T-helper 1 cell treated with Interleukin-12 subunit alpha and Interleukin-12 subunit beta and Interleukin-4 antibody, amounts not matched to agents 30 μg/mL and 1 μg/mL, for 36 hours (primary cell): ENCODE data around the gene ZNF431.

ENCODE experiments used
- H3K27ac Mint-ChIP-seq: one replicate; pipeline ENCODE4 v1.8.0; 2021; ENCODE audit warnings: mild to moderate bottlenecking, mixed read lengths
- H3K27me3 Mint-ChIP-seq: one replicate; pipeline ENCODE4 v1.8.0; 2021; ENCODE audit warnings: low read depth, mixed read lengths
- H3K36me3 Mint-ChIP-seq: one replicate; pipeline ENCODE4 v1.8.0; 2021; ENCODE audit warnings: low read depth, mixed read lengths
- H3K4me1 Mint-ChIP-seq: one replicate; pipeline ENCODE4 v1.8.0; 2021; ENCODE audit warnings: low read depth, mixed read lengths
- H3K4me3 Mint-ChIP-seq: one replicate; pipeline ENCODE4 v1.8.0; 2021; ENCODE audit warnings: mild to moderate bottlenecking, moderate library complexity, mixed read lengths
- H3K9me3 Mint-ChIP-seq: one replicate; pipeline ENCODE4 v1.8.0; 2021; ENCODE audit warnings: mixed read lengths

Gene ZNF431

DNA sequence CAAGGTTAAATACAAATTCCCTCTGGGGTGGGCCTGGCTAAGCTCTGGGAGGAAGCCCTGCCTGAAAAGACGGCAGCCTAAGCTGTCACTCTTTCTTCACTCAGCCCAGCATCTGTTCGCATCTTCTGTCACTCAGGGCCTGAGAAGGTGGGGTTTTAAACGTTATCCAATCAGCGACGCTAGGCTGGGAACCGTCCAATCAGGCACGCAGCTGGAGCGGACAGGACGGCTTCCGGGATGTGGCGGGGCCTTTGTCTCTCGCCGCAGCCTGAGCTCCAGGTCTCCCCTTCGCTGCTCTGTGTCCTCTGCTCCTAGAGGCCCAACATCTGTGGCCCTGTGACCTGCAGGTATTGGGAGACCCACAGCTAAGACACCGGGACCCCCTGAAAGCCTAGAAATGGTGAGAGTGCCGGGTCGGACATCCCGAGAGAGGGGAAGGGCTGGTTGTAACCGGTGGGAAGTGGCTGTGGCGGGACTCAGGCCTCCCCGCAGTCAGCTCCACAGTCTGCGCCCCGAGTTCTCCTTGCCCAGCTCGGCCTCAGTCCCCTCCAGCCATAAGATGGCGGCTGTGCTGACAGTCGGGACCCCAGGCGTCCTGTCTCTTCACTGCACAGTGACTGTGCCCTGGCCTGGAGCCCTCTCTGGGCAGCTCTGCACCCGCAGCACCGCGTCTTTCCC is at the start of gene ZNF431:
ZNF431 (plus strand) TSS at position 254 of the 678 bp plus-strand sequence; CDS start at position 398, 144 bp downstream.
- H3K27me3 Mint-ChIP-seq, result no peaks in the 10 kb centered on the region
- H3K27ac Mint-ChIP-seq, result peak within 1 kb of the TSS; percentile 92

DNA sequence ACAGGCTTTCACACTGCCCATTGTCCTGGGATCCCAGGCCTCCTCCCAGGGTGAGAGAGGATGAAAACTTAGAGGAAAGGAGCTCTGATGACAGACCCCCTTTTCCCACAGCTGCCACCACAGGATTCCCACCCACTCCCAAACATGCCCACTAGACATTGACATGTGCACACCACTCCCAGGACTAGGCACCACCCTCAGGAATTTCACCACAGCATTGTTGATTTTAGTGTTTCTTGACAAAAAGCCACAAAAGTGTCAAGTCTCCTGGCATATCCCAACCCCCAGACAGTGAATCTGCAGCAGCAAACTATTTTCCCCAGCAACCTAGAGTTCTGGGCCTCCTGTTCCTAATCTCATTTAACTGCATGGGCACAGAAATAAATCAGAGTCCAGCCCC is 49.7 kb upstream of the ZNF431 start:
- Mint-ChIP-seq H3K36me3 (peaks cover 43% of the 10 kb centered on the region), H3K4me1 (no peaks in the 10 kb centered on the region), H3K4me3 (no peak overlapping the region), H3K9me3 (peaks cover 10% of the 10 kb centered on the region), H3K27ac (no peak overlapping the region), H3K27me3 (no peaks in the 10 kb centered on the region)

More for the DNA sequence above, at the start of gene ZNF431:
- Mint-ChIP-seq H3K4me1 (peaks cover 20% of the 10 kb centered on the region), H3K36me3 (peaks cover 48% of the 10 kb centered on the region), H3K4me3 (peak within 1 kb of the TSS; percentile 94), H3K9me3 (peaks cover 16% of the 10 kb centered on the region)

DNA sequence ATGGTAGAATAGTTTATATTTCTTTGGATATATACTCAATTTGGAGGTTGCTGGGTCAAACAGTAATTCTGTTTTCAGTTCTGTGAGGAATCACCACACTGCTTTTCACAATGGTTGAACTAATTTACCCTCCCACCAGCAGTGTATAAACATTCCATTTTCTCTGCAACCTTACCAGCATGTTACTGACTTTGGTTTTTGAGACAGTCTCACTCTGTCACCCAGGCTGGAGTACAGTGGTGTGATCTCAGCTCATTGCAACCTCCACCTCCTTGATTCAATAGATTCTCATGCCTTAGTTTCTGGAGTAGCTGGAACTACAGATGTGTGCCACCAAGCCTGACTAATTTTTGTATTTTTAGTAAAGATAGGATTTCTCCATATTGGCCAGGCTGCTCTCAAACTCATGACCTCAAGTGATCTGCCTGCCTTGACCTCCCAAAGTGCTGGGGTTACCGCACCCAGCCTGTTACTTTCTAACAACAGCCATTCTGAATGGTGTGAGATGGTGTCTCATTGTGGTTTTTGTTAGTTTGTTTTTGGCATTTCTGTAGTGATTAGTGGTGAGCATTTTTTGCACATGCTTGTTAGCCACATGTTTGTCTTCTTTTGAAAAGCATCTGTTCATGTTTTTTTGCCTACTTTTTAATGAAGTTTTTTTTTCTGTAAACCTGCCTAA is 47.4 kb upstream of the ZNF431 start:
- no peak overlapping the region for H3K4me3 Mint-ChIP-seq
- no peak overlapping the region for H3K27ac Mint-ChIP-seq
- H3K4me1 Mint-ChIP-seq, result no peaks in the 10 kb centered on the region
- peaks cover 14% of the 10 kb centered on the region for H3K9me3 Mint-ChIP-seq
- no peaks in the 10 kb centered on the region for H3K27me3 Mint-ChIP-seq
- peaks cover 47% of the 10 kb centered on the region for H3K36me3 Mint-ChIP-seq

DNA sequence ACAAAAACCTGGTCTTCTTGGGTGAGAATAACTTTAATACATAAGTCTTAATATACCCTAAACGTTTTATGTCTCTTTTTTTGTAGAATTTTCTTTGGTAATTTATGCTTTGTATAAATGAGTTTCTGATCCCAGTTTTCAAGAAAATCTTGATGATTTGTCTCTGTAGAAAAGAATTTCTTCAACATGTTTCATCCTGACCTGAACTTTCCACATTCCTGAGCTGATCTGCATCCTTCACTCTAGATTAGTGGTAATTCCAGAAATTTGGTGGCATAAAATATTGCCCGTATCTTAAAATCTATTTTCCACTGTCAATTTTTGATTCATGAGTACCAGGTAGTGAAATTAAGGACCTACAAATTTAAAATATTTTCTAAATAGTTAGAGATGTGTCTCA is 43.5 kb upstream of the ZNF431 start:
- Mint-ChIP-seq H3K36me3 (peaks cover 57% of the 10 kb centered on the region), H3K27ac (no peak overlapping the region), H3K4me1 (peaks cover 5% of the 10 kb centered on the region), H3K27me3 (no peaks in the 10 kb centered on the region), H3K4me3 (no peak overlapping the region), H3K9me3 (peaks cover 18% of the 10 kb centered on the region)

DNA sequence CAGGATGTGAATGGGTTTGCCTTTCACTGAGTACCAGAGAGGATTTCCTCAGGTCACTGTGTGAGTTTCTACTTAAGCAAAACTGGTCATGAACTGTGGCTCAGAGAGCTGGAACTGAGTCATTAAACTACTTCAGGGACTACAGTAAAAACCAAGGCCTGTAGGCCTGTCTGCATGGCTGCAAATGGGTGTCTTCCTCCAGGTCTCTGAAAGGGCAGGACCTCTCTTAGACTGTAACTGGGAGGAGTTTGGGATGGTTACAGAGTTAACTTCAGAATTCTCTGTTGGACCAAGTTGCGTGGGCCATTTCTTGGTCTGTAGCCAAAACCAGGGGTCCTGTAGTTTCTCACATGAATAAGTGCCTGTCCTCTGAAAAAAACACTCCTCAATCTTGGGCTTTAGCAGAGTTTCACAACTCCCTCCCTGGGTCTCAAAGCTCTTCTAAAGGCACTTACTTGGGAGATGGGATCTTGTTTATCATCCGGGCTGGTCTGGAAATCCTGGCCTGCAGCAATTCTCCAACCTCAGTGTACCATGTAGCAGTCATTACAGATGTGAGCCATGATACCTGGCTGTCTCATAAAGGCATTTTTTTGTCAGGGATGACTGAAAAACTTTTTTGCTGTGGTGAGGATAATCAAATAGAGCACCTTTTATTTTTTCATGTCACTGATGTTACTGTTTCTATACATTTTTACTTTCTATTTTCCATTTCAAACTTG is 40.2 kb upstream of the ZNF431 start:
- Mint-ChIP-seq H3K36me3 (peaks cover 60% of the 10 kb centered on the region), H3K4me1 (peaks cover 5% of the 10 kb centered on the region), H3K4me3 (no peak overlapping the region), H3K27me3 (no peaks in the 10 kb centered on the region), H3K9me3 (peaks cover 8% of the 10 kb centered on the region), H3K27ac (no peak overlapping the region)

DNA sequence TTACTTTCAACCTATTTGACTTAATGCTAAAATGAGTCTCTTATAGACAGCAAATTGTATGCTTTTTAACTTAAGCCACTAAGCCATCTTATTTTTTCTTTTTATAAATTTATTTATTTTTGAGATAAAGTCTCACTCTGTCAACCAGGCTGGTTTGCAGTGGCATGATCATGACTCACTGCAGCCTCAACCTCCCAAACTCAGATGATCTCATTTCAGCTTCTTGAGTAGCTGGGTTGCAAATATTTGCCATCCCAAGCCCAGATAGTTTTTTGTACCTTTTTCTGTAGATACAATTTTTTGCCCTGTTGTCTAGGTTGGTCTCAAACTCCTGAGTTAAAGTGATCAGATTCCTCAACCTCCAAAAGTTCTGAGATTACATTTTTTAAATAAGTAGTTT is 32.7 kb upstream of the ZNF431 start:
- Mint-ChIP-seq H3K27me3 (no peaks in the 10 kb centered on the region), H3K4me3 (no peak overlapping the region), H3K36me3 (peaks cover 74% of the 10 kb centered on the region), H3K9me3 (peaks cover 47% of the 10 kb centered on the region), H3K4me1 (no peaks in the 10 kb centered on the region), H3K27ac (no peak overlapping the region)

DNA sequence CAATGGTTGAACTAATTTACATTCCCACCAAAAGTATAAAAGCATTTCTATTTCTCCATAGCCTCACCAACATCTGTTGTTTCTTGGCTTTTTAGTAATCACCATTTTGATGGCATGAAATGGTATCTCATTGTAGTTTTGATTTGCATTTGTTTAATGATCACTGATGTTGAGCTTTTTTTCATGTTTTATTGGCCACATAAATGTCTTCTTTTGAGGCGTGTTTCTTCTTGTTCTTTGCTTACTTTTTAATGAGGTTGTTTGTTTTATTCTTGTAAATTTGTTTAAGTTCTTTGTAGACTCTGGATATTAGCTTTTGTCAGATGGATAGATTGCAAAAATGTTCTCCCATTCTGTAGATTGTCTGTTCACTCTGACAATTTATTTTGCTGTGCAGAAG is 31.7 kb upstream of the ZNF431 start:
- Mint-ChIP-seq H3K9me3 (peaks cover 57% of the 10 kb centered on the region), H3K36me3 (peaks cover 77% of the 10 kb centered on the region), H3K4me1 (no peaks in the 10 kb centered on the region), H3K27me3 (no peaks in the 10 kb centered on the region), H3K27ac (no peak overlapping the region), H3K4me3 (no peak overlapping the region)

DNA sequence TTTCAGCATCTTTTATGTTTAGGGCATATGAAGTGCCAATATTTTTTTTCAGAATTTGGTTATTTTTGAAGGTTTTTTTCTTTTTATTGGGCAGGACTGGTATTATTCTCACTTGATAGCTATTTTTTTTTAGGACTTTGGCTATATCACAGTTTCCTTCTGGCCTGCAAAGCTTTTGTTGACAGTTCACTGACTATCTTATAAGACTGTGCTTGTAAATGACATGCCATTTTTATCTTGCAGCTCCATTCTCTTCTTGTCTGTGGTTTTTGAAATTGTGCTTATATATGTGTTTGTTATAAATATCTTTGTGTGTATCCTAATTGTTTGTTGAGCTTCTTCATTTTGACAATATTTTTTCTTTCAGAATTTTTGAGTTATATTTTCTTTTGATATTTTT is 26.4 kb upstream of the ZNF431 start:
- no peaks in the 10 kb centered on the region for H3K4me1 Mint-ChIP-seq
- peaks cover 73% of the 10 kb centered on the region for H3K36me3 Mint-ChIP-seq
- no peaks in the 10 kb centered on the region for H3K27me3 Mint-ChIP-seq
- H3K4me3 Mint-ChIP-seq, result no peak overlapping the region
- H3K27ac Mint-ChIP-seq, result no peak overlapping the region
- peaks cover 62% of the 10 kb centered on the region for H3K9me3 Mint-ChIP-seq

DNA sequence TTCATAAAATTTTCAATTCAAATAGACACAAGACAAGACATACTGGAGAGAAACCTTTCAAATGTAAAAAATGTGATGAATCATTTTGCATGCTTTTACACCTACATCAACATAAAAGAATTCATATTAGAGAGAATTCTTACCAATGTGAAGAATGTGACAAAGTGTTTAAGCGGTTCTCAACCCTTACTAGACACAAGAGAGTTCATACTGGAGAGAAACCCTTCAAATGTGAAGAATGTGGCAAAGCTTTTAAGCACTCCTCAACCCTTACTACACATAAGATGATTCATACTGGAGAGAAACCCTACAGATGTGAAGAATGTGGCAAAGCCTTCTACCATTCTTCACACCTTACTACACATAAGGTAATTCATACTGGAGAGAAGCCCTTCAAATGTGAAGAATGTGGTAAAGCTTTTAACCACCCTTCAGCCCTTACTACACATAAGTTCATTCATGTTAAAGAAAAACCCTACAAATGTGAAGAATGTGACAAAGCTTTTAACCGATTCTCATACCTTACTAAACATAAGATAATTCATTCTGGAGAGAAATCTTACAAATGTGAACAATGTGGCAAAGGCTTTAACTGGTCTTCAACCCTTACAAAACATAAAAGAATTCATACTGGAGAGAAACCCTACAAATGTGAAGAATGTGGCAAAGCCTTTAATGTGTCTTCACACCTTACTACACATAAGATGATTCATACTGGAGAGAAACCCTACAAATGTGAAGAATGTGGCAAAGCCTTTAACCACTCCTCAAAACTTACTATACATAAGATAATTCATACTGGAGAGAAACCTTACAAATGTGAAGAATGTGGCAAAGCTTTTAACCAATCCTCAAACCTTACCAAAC is 24.6 kb upstream of the ZNF431 start:
- peaks cover 44% of the 10 kb centered on the region for H3K9me3 Mint-ChIP-seq

DNA sequence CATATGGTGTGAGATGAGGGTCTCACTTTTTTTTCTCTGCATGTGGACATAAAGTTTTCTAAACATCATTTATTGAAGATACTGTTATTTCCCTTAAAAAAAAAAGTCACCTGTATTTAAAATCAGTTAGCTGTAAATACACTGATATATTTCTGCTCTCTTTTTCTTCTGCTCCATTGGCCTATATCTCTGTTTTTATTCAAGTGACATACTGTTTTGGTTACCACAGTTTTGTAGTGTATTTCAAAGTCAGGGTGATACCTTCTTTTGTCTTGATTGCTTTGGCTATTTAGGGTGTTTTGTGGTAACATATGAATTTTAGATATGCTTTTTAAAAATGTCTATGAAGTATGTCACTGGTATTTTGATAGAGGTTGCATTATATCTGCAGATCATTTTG is 15.8 kb upstream of the ZNF431 start:
- peaks cover 34% of the 10 kb centered on the region for H3K9me3 Mint-ChIP-seq
- H3K27ac Mint-ChIP-seq, result no peak overlapping the region
- H3K27me3 Mint-ChIP-seq, result no peaks in the 10 kb centered on the region
- H3K4me1 Mint-ChIP-seq, result no peaks in the 10 kb centered on the region
- no peak overlapping the region for H3K4me3 Mint-ChIP-seq
- peaks cover 14% of the 10 kb centered on the region for H3K36me3 Mint-ChIP-seq

More for the DNA sequence above, 24.6 kb upstream of the ZNF431 start:
- Mint-ChIP-seq H3K27me3 (no peaks in the 10 kb centered on the region), H3K4me3 (no peak overlapping the region), H3K36me3 (peaks cover 58% of the 10 kb centered on the region), H3K4me1 (no peaks in the 10 kb centered on the region), H3K27ac (no peak overlapping the region)

DNA sequence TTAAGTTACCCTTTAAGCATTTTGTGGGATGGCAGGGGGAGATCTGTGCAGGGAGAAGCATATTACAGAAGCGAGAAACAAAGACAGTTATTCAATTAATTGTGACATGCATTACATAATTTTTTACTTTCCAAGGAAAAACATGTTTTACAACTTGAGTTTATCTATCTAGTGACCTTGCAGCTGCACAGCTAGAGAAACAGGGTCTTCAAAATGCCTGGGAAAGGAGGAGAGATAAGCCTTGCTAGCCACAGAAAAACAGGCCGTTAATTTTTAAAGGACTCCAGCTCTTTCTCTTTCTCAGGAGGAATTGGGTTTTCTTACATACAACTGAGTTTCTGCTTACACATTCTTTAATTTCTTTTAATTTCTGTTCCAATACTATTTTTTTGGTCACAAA is 14.8 kb upstream of the ZNF431 start:
- H3K4me1 Mint-ChIP-seq, result no peaks in the 10 kb centered on the region
- no peak overlapping the region for H3K4me3 Mint-ChIP-seq
- peaks cover 34% of the 10 kb centered on the region for H3K9me3 Mint-ChIP-seq
- H3K27me3 Mint-ChIP-seq, result no peaks in the 10 kb centered on the region
- H3K36me3 Mint-ChIP-seq, result peaks cover 10% of the 10 kb centered on the region
- no peak overlapping the region for H3K27ac Mint-ChIP-seq

DNA sequence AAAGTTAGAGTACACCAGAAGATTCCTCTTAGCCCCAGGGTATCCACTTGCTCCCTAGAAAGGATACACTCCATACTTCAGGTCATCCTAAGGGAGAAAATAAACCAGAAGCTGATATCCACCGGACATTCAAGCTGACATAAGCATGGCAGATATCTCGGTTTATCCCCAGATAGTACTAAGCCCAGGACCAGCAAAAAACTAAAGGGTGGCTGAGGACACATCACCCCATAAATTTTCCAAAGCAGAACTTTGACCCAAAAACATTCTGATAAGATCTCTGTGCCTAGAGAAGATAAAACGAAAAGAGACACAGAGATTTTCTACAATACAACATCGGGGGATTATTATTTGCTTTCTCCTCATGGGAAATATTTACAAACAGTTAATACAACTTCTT is 13.9 kb upstream of the ZNF431 start:
- H3K36me3 Mint-ChIP-seq, result peaks cover 10% of the 10 kb centered on the region
- H3K4me3 Mint-ChIP-seq, result no peak overlapping the region
- no peak overlapping the region for H3K27ac Mint-ChIP-seq
- H3K27me3 Mint-ChIP-seq, result no peaks in the 10 kb centered on the region
- H3K4me1 Mint-ChIP-seq, result no peaks in the 10 kb centered on the region
- H3K9me3 Mint-ChIP-seq, result peaks cover 31% of the 10 kb centered on the region

DNA sequence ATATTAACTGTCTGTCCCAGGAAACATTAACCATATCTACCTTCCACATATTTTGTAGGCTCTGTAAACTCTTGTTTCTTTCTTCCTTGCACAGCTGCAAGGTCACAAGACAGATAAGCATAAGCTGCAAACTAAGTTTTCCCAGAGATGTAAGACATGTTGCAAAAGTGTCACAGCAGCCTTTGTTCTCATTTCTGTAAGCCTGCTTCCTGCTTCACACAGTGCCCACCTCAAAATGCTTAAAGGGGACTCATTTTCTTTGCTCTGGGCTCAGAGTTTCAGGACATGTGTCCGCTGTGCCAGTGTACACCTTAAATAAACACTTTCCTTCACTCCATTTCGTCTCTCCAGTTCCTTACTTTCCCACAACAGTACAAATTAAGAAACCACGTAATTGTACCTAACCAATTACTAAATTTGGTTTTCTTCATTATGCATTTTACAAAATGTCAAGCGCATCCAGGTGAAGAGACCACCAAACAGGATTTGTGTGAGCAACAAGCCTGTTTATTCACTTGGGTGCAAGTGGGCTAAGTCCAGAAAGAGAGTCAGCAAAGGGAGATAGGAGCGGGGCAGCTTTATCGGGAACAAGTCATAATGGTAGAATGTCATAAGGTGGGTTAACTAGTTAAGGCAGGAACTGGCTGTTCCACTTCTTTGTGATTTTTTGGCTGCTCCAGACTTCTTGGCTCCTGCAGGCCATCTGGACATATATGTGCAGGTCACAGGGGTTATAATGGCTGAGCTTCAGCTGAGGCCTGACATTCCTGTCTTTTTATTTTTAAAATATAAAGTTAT is 12.7 kb upstream of the ZNF431 start:
- Mint-ChIP-seq H3K9me3 (peaks cover 40% of the 10 kb centered on the region), H3K4me3 (no peak overlapping the region), H3K27me3 (no peaks in the 10 kb centered on the region), H3K36me3 (peaks cover 12% of the 10 kb centered on the region), H3K27ac (no peak overlapping the region), H3K4me1 (peaks cover 3% of the 10 kb centered on the region)
